Measurements from ENCODE around the gene CREB1.

CREB1 gene

DNA sequence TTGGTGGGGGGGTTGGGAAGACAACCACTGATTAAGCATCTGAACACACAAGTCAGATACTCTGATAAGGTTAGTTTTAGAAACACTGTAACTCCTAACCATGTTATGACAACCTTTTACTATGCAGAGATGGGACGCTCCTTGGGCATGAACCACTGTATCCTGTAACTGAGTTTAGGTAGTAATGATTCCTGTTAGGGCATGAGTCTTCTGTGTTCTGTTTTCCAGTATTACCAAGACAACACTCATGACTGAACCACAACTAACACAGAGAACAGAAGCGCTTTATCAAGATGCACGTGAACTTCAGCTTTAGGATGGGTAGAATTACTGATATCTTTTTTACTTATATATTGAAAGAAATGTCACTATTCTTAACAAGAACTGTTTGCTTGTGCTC lies 14.1 kb upstream of the CREB1 start:
- Mint-ChIP-seq H3K27me3 (no peaks in the 10 kb centered on the region), H3K36me3 (peaks cover 8% of the 10 kb centered on the region), H3K9me3 (no peaks in the 10 kb centered on the region), H3K27ac (no peak overlapping the region), H3K4me1 (no peaks in the 10 kb centered on the region), H3K4me3 (no peak overlapping the region)
- ATAC-seq: no peak

- ATAC-seq: no peak
- Mint-ChIP-seq H3K27me3 (no peaks in the 10 kb centered on the region), H3K27ac (no peak overlapping the region), H3K36me3 (peaks cover 8% of the 10 kb centered on the region), H3K4me1 (no peaks in the 10 kb centered on the region), H3K9me3 (no peaks in the 10 kb centered on the region), H3K4me3 (no peak overlapping the region)
Measured at GRCh38 chr2:207516206-207516605, 13.6 kb upstream of the CREB1 start.

- no peaks in the 10 kb centered on the region for H3K27me3 Mint-ChIP-seq
- peaks cover 13% of the 10 kb centered on the region for H3K36me3 Mint-ChIP-seq
- H3K9me3 Mint-ChIP-seq: no peaks in the 10 kb centered on the region
- H3K4me3 Mint-ChIP-seq: no peak overlapping the region
- no peak overlapping the region for H3K27ac Mint-ChIP-seq
- H3K4me1 Mint-ChIP-seq: peaks cover 26% of the 10 kb centered on the region
- no peak for ATAC-seq
Measured at GRCh38 chr2:207523005-207523404, 6.8 kb upstream of the CREB1 start.

DNA sequence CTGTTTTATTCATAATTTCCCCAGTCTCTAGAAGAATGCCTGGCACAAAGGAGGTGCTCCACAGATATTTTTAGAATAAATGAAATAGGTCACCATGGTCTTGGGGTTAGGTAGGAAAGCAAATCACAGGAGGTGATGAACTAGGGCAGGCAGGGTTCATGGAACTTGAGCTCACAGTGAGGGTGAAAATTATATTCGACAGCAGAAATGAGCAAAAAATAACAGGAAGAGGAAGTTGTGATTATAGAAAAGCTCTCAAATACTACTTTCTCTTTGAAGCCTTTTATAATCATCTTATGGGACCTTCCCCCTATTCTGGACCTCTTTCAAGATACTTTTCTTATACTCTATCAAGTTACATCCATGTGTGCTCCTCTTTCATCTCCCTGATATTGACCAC lies 4.5 kb upstream of the CREB1 start:
- H3K4me1 Mint-ChIP-seq: peaks cover 35% of the 10 kb centered on the region
- H3K27ac Mint-ChIP-seq: peak overlapping the region; percentile 55
- ATAC-seq: no peak
- H3K9me3 Mint-ChIP-seq: no peaks in the 10 kb centered on the region
- H3K4me3 Mint-ChIP-seq: no peak overlapping the region
- no peaks in the 10 kb centered on the region for H3K27me3 Mint-ChIP-seq
- H3K36me3 Mint-ChIP-seq: peaks cover 9% of the 10 kb centered on the region

GRCh38 chr2:207528980-207529329 lies 807 bp upstream of the CREB1 start:
- peak; percentile 32 for ATAC-seq
- Mint-ChIP-seq H3K27me3 (no peaks in the 10 kb centered on the region), H3K4me3 (peak overlapping the region; percentile 93), H3K4me1 (peaks cover 43% of the 10 kb centered on the region), H3K9me3 (no peaks in the 10 kb centered on the region), H3K27ac (peak overlapping the region; percentile 91), H3K36me3 (peaks cover 9% of the 10 kb centered on the region)

DNA sequence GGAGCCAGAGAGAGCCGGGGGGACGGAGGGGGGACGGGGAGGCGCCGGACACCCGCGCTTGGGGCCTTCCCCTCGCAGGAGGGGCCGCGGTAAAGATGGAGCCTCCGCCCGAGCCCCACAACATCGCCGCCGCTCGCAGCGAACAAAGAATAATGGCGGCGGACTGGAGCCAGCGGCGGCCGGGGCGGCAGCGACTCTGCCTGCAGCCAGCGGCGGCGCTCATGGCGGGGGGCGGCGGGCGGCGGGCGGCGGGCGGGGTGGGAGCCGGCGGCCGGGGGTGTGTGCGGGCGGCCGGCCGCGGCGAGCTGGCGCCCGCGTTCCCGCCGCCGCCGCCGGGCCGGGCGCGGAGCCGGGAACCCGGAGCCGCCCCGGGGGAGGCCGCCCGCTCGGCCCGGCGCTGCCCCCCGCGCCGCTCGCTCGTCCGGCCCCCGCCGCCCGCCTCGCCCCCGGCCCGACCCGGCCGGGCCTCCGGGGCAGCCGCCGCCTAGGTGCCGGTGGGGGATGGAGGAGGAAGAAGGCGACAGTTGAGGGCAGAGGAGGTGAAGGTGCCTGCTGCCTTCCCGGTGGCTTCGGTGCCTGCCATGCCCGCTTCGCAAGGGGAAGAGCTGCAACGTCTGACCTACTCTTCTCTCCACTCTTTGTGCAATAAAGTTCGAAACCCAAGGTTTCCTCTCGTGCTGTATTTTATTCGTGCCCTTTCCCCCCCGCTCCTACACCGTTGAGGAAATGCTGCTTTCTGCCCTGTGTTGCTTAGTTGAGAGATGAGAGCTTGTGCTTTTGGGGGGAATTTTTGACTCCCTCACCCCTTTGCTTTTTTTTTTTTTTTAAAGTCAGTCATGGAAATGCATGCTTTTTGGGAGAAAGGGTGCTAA lies 634 bp downstream of the CREB1 start:
- Mint-ChIP-seq H3K27ac (peak overlapping the region; percentile 91), H3K27me3 (no peaks in the 10 kb centered on the region), H3K4me1 (peaks cover 38% of the 10 kb centered on the region), H3K36me3 (peaks cover 9% of the 10 kb centered on the region), H3K9me3 (no peaks in the 10 kb centered on the region), H3K4me3 (peak overlapping the region; percentile 94)
- peak; percentile 25 for ATAC-seq

DNA sequence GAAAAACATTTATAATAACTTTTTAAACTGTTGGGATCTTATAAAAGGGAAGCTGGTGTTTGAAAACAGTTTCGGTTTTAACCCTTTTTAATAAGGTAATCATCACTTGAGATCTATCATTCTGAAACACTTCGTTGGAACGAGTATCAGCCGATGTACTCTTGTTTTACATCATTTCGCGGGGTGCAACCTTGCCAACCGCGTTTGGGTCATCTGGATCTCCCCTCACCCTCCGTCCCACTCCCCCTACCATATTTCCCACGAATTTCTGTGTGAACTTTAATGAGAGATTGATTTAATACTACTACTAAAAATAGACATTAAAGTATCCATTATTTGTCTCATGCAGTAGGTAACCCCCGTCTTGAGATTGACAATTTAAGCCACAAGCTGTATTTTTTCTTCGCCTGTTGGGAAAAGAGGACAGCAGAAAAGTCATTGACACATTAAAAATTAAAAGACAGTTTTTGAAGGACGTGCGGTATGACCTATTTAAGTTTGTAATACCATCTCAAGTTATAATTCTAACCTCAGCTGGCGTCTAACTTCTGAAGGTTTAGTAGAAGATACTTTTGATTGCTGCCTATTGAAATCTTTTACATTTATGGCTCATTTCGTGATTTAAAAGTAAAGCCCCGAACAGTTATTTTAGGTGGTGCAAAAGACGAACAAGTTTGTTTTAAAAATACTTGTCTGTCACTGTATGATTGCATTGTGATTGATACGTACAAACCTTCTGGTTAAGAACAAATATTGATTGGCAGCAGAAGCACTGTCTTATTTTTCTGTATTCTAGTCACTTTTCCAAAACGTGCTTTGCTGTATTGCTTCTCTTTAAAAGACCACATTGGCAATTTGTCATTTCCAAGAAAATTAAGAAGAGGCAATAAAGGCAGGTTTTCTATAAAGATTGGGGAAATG lies 1.5 kb downstream of the CREB1 start:
- peak overlapping the region; percentile 91 for H3K27ac Mint-ChIP-seq
- H3K9me3 Mint-ChIP-seq: no peaks in the 10 kb centered on the region
- peaks cover 30% of the 10 kb centered on the region for H3K4me1 Mint-ChIP-seq
- H3K27me3 Mint-ChIP-seq: no peaks in the 10 kb centered on the region
- H3K4me3 Mint-ChIP-seq: peak overlapping the region; percentile 94
- no peak for ATAC-seq
- H3K36me3 Mint-ChIP-seq: peaks cover 9% of the 10 kb centered on the region

DNA sequence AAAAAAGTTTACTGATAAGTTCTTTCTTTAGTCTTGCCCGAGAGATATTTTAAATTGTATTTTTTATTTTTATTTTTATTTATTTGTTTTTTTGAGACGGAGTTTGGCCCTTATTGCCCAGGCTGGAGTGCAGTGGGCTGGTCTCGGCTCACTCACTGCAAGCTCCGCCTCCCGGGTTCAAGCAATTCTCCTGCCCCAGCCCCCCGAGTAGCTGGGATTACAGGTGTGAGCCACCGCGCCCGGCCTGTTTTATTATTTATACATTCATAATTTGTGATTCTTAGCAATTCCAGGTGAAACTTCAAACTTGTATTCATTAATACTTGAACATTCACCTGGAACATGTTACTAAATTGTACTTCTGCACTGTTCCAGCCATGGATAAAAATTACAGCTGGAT lies 2.9 kb downstream of the CREB1 start:
- H3K4me1 Mint-ChIP-seq: peaks cover 27% of the 10 kb centered on the region
- no peaks in the 10 kb centered on the region for H3K27me3 Mint-ChIP-seq
- H3K4me3 Mint-ChIP-seq: peak overlapping the region; percentile 94
- H3K27ac Mint-ChIP-seq: peak overlapping the region; percentile 91
- no peaks in the 10 kb centered on the region for H3K9me3 Mint-ChIP-seq
- peaks cover 10% of the 10 kb centered on the region for H3K36me3 Mint-ChIP-seq
- ATAC-seq: no peak

DNA sequence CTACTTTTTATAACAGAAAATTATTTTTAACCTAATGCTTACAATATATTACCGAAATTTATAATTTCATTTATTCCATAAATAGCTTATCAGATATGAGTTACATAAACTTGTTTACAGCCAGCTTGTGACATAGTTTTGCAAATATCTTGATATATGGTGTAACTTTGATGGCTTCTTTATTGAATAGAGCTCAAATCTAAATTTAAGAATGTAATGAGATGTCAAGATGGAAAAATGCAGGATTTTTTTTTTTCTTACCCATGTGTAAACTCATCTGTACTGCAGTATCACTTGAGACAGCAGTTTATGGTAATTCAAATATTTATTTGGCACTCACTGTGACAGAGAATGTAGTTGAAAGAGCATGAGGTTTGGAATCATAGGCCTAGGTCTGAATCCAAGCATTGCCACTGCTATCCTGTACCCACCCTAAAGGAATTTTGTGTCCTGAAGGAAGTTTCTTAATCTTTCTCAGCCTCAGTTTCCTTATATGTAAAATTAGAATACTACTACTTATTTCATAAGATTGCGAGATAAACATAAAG lies 3.8 kb downstream of the CREB1 start:
- H3K27me3 Mint-ChIP-seq: no peaks in the 10 kb centered on the region
- H3K4me1 Mint-ChIP-seq: peaks cover 27% of the 10 kb centered on the region
- H3K27ac Mint-ChIP-seq: peak overlapping the region; percentile 42
- ATAC-seq: no peak
- H3K9me3 Mint-ChIP-seq: no peaks in the 10 kb centered on the region
- H3K4me3 Mint-ChIP-seq: no peak overlapping the region
- peaks cover 17% of the 10 kb centered on the region for H3K36me3 Mint-ChIP-seq

DNA sequence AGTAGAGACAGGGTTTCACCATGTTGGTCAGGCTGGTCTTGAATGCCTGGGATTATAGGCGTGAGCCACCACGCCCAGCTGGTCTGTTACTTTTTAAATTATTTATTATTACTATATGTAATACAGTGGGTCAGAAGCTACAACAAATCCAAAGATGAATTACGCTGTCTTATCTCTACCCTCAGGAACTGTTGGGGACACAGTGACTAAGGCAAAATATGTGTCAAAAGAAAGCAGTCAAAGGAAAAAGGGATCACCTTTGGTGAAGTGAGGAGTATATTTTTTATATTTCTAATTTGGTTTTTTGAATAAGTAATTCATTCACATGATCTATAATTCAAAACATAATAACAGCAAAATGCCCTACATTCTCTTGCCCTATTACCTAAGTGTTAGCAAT lies 4.7 kb downstream of the CREB1 start:
- no peak overlapping the region for H3K27ac Mint-ChIP-seq
- no peaks in the 10 kb centered on the region for H3K27me3 Mint-ChIP-seq
- H3K36me3 Mint-ChIP-seq: peaks cover 21% of the 10 kb centered on the region
- peaks cover 28% of the 10 kb centered on the region for H3K4me1 Mint-ChIP-seq
- H3K4me3 Mint-ChIP-seq: no peak overlapping the region
- no peaks in the 10 kb centered on the region for H3K9me3 Mint-ChIP-seq
- no peak for ATAC-seq

DNA sequence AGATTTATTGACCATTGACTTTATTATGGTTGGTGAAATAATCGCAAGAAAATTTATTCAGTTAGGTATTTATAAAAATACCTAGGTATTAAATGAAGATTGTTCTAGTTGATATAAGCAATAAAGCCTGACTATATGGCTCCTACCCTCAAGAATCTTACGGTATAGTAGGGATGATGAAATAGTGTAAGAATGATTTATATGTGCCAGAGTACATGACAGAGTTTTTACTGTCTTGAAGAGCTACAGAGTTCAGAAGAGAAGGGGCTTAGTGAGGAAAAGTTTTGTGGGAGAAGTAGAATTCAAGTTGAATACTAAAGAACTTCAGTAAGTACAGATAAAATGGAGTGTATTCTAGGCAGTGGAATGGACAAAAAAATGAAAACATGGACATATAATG lies 9.7 kb downstream of the CREB1 start:
- Mint-ChIP-seq H3K27ac (no peak overlapping the region), H3K4me1 (peaks cover 43% of the 10 kb centered on the region)
- no peak for ATAC-seq

DNA sequence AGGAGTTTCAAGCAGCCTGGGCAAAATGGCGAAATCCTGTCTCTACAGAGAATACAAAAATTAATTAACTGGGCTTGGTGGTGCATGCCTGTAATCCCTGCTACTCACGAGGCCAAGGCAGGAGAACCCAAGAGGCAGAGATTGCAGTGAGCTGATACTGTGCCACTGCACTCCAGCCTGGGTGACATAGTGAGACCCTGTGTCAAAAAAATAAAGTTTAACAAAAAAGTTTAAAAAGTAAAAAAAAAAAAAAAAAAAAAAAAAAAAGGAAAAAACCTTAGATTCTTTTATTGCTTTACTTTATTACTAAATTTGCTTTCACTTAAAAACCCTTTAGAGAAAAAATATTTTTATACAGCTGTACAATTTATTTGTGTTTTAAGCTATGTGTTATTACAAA lies 10.7 kb downstream of the CREB1 start:
- peaks cover 52% of the 10 kb centered on the region for H3K4me1 Mint-ChIP-seq
- H3K4me3 Mint-ChIP-seq: no peak overlapping the region

More for the DNA sequence above, 9.7 kb downstream of the CREB1 start:
- Mint-ChIP-seq H3K27me3 (no peaks in the 10 kb centered on the region), H3K36me3 (peaks cover 24% of the 10 kb centered on the region), H3K9me3 (no peaks in the 10 kb centered on the region), H3K4me3 (no peak overlapping the region)

DNA sequence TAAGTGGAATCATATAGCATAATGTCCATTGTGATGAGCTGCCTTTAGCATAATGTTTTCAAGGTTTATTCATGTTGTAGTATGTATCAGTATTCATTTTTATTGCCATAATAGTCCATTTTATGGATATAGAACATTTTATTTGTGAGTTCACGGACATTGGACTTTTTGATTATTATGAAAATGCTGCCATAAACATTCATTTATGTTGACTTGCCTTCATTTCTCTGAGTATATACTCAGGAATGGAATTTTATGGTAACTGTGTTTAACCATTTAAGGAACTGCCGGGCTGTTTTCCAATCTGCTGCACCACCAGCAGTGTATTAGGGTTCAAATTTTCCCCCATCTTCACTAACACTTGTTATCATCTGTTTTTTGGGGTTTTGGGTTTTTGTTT lies 12.2 kb downstream of the CREB1 start:
- peaks cover 56% of the 10 kb centered on the region for H3K4me1 Mint-ChIP-seq
- no peak overlapping the region for H3K4me3 Mint-ChIP-seq
- H3K36me3 Mint-ChIP-seq: peaks cover 40% of the 10 kb centered on the region
- no peaks in the 10 kb centered on the region for H3K27me3 Mint-ChIP-seq
- H3K9me3 Mint-ChIP-seq: no peaks in the 10 kb centered on the region
- no peak for ATAC-seq
- no peak overlapping the region for H3K27ac Mint-ChIP-seq

More for the DNA sequence above, 10.7 kb downstream of the CREB1 start:
- H3K27ac Mint-ChIP-seq: no peak overlapping the region
- no peaks in the 10 kb centered on the region for H3K9me3 Mint-ChIP-seq
- no peak for ATAC-seq
- H3K27me3 Mint-ChIP-seq: no peaks in the 10 kb centered on the region
- peaks cover 34% of the 10 kb centered on the region for H3K36me3 Mint-ChIP-seq

GRCh38 chr2:207543272-207543671 lies 13.5 kb downstream of the CREB1 start:
- H3K27ac Mint-ChIP-seq: no peak overlapping the region
- peaks cover 35% of the 10 kb centered on the region for H3K36me3 Mint-ChIP-seq
- no peaks in the 10 kb centered on the region for H3K9me3 Mint-ChIP-seq
- ATAC-seq: no peak
- H3K4me1 Mint-ChIP-seq: peaks cover 48% of the 10 kb centered on the region
- H3K27me3 Mint-ChIP-seq: no peaks in the 10 kb centered on the region
- H3K4me3 Mint-ChIP-seq: no peak overlapping the region

DNA sequence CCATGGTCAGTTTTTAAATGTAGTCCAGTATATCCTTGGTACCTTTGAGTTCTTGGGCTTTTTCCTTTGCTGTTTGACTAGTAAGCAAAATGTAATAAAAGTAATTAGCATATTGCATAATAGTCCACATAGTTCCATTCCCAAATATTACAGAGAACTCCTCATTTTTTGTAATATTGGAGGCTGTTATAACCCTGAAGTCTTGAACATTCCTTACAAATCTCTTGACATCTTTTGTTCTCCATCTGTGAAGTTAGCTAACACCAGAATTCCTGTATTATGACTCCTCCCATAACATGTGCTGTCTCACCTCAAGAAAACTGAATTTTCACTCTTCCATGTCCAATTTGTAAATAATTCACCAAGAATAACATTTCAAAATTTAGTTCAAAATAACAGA lies 17.1 kb downstream of the CREB1 start:
- Mint-ChIP-seq H3K4me1 (peaks cover 51% of the 10 kb centered on the region), H3K27me3 (no peaks in the 10 kb centered on the region), H3K9me3 (no peaks in the 10 kb centered on the region), H3K27ac (no peak overlapping the region), H3K4me3 (no peak overlapping the region), H3K36me3 (peaks cover 23% of the 10 kb centered on the region)
- no peak for ATAC-seq

All from stimulated activated memory B cell treated with anti-CD40 and anti-IgM and Interleukin-4, amounts not matched to agents 10 μg/mL and 1 μg/mL and 100 μg/mL, for 72 hours (primary cell).